Measurements from ENCODE around the gene SH2D3C.

GRCh38 chr9:127762111-127762676 is 16.3 kb downstream of the SH2D3C start:
- TF ChIP-seq PATZ1 (CRISPR knock-in tag; IDR thresholded peaks at IDR 0.05; ENCODE audit: borderline replicate concordance) (no peak), CSDC2 (CRISPR knock-in tag; IDR thresholded peaks at IDR 0.05) (no peak), ZNF8 (CRISPR knock-in tag; IDR thresholded peaks at IDR 0.05) (no peak), ZFP3 (CRISPR knock-in tag; IDR thresholded peaks at IDR 0.05) (no peak), GLIS3 (CRISPR knock-in tag; IDR thresholded peaks at IDR 0.05) (no peak), TOX (CRISPR knock-in tag; IDR thresholded peaks at IDR 0.05; ENCODE audit: borderline replicate concordance) (no peak), TSHZ2 (CRISPR knock-in tag; IDR thresholded peaks at IDR 0.05) (no peak), TCF4 (CRISPR knock-in tag; IDR thresholded peaks at IDR 0.05; ENCODE audit: borderline replicate concordance) (no peak), ZC3H10 (CRISPR knock-in tag; IDR thresholded peaks at IDR 0.05) (no peak), CSRNP3 (CRISPR knock-in tag; IDR thresholded peaks at IDR 0.05) (no peak), ARNTL (CRISPR knock-in tag; IDR thresholded peaks at IDR 0.05; ENCODE audit: borderline replicate concordance, low read depth) (no peak), ISL1 (CRISPR knock-in tag; IDR thresholded peaks at IDR 0.05) (no peak)
